Heart right ventricle (tissue), 16 donors: ENCODE results near the gene TRIM27. TPM values are rescaled to one million over a fixed set of nuclear protein-coding genes. Genes with fewer than 3 reads are reported as not detected.
A peak's percentile ranks its signal among the peaks of the same experiment; 100 is the strongest.

Experiments
- ATAC-seq, 8 donors: fragments of 200-7000 bp; cut with Tn5 transposase; one replicate each; pipeline ENCODE4 v1.9.1; 2020; ENCODE audit warnings: mild to moderate bottlenecking in 8 of 8, moderate library complexity in 8 of 8, moderate number of reproducible peaks in 1 of 8
- DNase-seq, 2 donors: peaks; one replicate each; pipeline ENCODE4 v3.0.0-alpha.2; 2020
- H3K27ac ChIP-seq, 10 donors: fragments of 200-600 bp; sonication (generic) in 2 of 10; one replicate each; pipeline versions ENCODE4 v1.5.0 to v1.8.0; 2020 to 2022; ENCODE audit warnings: mild to moderate bottlenecking in 3 of 10
- H3K27me3 ChIP-seq, 7 donors: fragments of 200-600 bp; one replicate each; pipeline ENCODE4 v1.8.0; 2021 to 2022; ENCODE audit warnings: mild to moderate bottlenecking in 2 of 7
- H3K36me3 ChIP-seq, 9 donors: fragments of 200-600 bp; sonication (generic) in 1 of 9; one replicate each; pipeline versions ENCODE4 v1.5.0 to v1.8.0; 2020 to 2022; ENCODE audit warnings: mild to moderate bottlenecking in 2 of 9
- H3K4me1 ChIP-seq, 9 donors: fragments of 200-600 bp; sonication (generic) in 1 of 9; one replicate each; pipeline versions ENCODE4 v1.5.0 to v1.8.0; 2020 to 2022; ENCODE audit warnings: mild to moderate bottlenecking in 4 of 9
- H3K4me3 ChIP-seq, 10 donors: fragments of 200-600 bp; sonication (generic) in 2 of 10; one replicate each; pipeline versions ENCODE4 v1.5.0 to v1.8.0; 2020 to 2022; ENCODE audit warnings: mild to moderate bottlenecking in 7 of 10, moderate library complexity in 2 of 10
- H3K9me3 ChIP-seq, 11 donors: fragments of 200-600 bp in 10 of 11; sonication (generic) in 2 of 11; one replicate each; pipeline versions ENCODE4 v1.5.0 to v1.8.0; 2013 to 2022; ENCODE audit warnings: mild to moderate bottlenecking in 2 of 11, control low read depth in 1 of 11, moderate library complexity in 1 of 11
- WGBS, 2 donors: extraction: QIAGEN DNeasy Blood & Tissue Kit; methylation state at CpG; one replicate each; pipeline ENCODE4 v1.1.7; 2013; ENCODE audit warnings: inconsistent platforms in 1 of 2; 5-methylcytosine and 5-hydroxymethylcytosine counted together
- intact Hi-C, 10 donors: fragments of 100-400 bp; cut with DNase I; formaldehyde crosslinking; loops; one replicate each; pipeline versions ENCODE4 v1.11.1 to v1.14.2; 2022
- polyA plus RNA-seq, 2 donors: library from polyadenylated mRNA; stranded (reverse); fragments of 200-250 nt; gene quantifications; one replicate each; pipeline ENCODE4 v1.2.3, GENCODE V29; 2013
- total RNA-seq, 10 donors: library from RNA; stranded (reverse); fragmentation: NEBNext Ultra II Directional in 3 of 10; extraction: Animal tissue kit (Norgen Biotek cat#: 25700) in 3 of 10; gene quantifications; one replicate each; pipeline versions ENCODE4 v1.2.1 to v1.2.4, GENCODE V29; 2021 to 2023
- TF ChIP-seq, protein P1 (sequence below), 9 donors: fragments of 200-600 bp; sonication (generic) in 2 of 9; IDR thresholded peaks; one replicate each; pipeline versions ENCODE4 v1.5.0 to v1.8.0; 2021 to 2022; ENCODE audit warnings: antibody characterized with exemption in 9 of 9, mild to moderate bottlenecking in 5 of 9, moderate library complexity in 1 of 9
- donor health status: Arrhythmogenic right ventricular cardiomyopathy.
- donor health status: ischemic (EF 13 %, LVEDD 7.1; RV severe dilation, severe dysfunction).
- donor health status: healthy with polysubstance abuse.
- donor health status: DM: no; HTN: yes; CAD: no.
- donor health status: DM: no; HTN: no; CAD: no.
- donor health status: ischemic (EF 25% LVEDD 6.9; RV normal size, moderate dysfunction).
- donor health status: ischemic (EF 25% LVEDD 5.7; RV mildly dilated, moderate dysfunction).
- donor health status: healthy.
- donor health status: DM: yes; HTN: yes; CAD: no.
- donor health status: Ischemic cardiomyopathy.
- donor health status: ischemic (EF 35%, LVEDD 5.7; RV mildly dilated, moderate dysfunction).
- donor health status: nonischemic (EF 11% LVEDD 7.7; RV severe dilation, severe dysfunction).
- donor health status: DM: yes; HTN: yes; CAD: no.
- donor health status: PGD.
- donor health status: ischemic (EF 29% LVEDD 5.4; RV normal size, mild dysfunction).
- donor health status: nonischemic (EF 23%, LVEDD 6.1; RV moderate dilation, normal function).

Gene TRIM27
- total and polyA plus RNA-seq, 12 donors: 14.7 to 26.2 (median 18.6) TPM

DNA sequence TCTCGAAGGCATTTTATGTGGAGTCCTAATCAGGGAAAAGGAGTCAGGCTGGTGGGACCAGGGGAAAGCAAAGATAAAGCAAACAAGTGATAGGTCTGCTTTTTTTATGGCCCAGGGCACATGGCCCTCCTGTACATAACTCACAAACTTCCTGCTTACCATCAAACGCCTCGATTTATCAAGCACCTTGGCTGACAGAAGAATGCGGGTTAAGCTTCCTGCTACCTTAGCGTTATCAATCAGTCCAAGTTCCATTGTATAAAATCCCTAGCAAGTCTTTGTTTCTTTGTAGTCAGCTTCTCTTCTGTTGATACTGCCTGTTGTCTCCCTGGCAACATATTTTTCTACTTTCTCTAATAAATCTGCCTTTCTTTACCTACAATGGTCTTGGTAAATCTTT, 4.1 kb upstream of the TRIM27 start:
- TF ChIP-seq, protein P1, sequence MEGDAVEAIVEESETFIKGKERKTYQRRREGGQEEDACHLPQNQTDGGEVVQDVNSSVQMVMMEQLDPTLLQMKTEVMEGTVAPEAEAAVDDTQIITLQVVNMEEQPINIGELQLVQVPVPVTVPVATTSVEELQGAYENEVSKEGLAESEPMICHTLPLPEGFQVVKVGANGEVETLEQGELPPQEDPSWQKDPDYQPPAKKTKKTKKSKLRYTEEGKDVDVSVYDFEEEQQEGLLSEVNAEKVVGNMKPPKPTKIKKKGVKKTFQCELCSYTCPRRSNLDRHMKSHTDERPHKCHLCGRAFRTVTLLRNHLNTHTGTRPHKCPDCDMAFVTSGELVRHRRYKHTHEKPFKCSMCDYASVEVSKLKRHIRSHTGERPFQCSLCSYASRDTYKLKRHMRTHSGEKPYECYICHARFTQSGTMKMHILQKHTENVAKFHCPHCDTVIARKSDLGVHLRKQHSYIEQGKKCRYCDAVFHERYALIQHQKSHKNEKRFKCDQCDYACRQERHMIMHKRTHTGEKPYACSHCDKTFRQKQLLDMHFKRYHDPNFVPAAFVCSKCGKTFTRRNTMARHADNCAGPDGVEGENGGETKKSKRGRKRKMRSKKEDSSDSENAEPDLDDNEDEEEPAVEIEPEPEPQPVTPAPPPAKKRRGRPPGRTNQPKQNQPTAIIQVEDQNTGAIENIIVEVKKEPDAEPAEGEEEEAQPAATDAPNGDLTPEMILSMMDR (IDR thresholded peaks at IDR 0.05): no peak
- DNase-seq (no peak), ATAC-seq (no peak)
- H3K36me3 ChIP-seq: no peaks in the 10 kb centered on the region
- intact Hi-C loops: no loop called here
- H3K9me3 ChIP-seq: no peaks in the 10 kb centered on the region
- no peak overlapping the region for H3K4me3 ChIP-seq
- 62% methylated on average over 5 of the region's 5 CpGs for WGBS, 2 donors
- H3K4me1 ChIP-seq: peaks cover 0 to 8% (median 7%) of the 10 kb centered on the region in 9 donors
- H3K27me3 ChIP-seq: peaks cover 0 to 14% (median 9%) of the 10 kb centered on the region in 7 donors
- H3K27ac ChIP-seq: no peak overlapping the region

DNA sequence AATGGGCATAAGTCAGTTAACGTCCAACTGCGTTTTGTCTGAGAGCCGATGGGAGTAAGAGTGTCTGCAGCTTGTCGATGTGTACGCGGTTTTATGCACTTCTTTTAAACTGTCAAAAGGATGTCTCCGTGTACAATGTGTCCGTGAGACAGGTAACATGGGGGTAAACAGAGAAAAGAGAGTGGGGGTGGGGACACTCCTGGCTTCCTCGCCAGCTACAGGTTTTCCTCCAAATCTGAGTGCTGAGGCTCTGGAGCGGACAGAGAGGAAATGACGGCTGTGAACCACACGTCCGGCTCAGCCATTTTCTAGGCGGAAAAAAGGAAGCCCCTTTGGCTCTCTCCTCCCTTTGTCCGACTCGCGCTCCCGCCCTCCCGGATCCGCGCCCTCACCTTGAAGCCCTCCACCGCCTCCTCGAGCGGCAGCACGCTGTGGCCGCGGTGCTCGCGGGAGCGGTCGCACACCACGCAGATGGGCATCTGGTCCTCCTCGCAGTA, 916 bp downstream of the TRIM27 start:
- Histone ChIP-seq H3K4me3 (peak overlapping the region; percentile 80 to 100 (median 92)), H3K9me3 (no peaks in the 10 kb centered on the region), H3K36me3 (peaks cover 0 to 45% (median 25%) of the 10 kb centered on the region in 9 donors), H3K4me1 (peaks cover 0 to 56% (median 17%) of the 10 kb centered on the region in 9 donors), H3K27me3 (no peaks in the 10 kb centered on the region), H3K27ac (peak overlapping the region; percentile 93 to 99 (median 98))
- TF ChIP-seq, protein P1 (IDR thresholded peaks at IDR 0.05): no peak
- intact Hi-C loops: loop anchor here in 4 of 10 donors (2.0 kb wide), 1 partner anchor 26 kb away; no protein-coding TSS in a partner anchor
- DNase-seq (peak in 1 of 2 donors; percentile 59), ATAC-seq (peak; percentile 46 to 76 (median 62))
- WGBS, 2 donors: 0% methylated on average over 33 of the region's 33 CpGs

DNA sequence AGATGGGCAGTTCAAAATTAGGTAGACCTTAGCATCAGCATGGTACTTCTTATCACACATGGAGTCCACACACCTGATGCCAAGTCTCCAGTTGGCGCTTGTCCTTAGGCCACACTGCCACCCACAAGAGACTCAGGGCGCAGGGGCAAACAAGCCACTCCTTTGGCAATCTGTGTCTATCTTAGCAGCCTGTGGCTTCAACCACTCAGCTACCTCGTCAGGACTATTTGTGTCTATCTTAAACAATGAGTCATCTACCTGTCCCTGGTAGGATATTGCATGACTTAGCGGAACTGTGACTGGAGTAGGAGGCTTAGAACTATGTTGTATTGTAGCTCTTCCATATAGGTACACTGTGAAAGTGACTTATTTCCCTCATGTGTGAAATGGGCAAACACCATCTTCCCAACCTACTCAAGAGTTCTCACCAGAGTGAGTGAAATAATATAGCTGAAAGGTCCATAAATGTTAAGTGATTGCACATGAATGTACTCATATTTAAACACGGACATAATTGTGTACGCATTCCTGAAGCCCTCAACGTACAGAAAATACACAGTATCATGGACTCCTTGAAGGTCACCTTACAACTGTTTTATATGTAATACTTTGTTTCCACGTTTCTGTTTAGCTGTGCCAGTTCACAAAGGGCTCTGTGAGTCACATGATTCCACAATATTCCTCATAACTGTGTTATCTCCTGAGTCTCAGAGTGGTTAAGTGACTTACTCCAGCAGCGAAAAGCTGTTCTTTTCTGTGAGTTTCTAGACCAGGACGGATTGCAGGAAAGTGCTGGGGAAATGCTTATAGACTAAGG, 1.6 kb downstream of the TRIM27 start:
- no peaks in the 10 kb centered on the region for H3K9me3 ChIP-seq
- DNase-seq (no peak), ATAC-seq (peak in 1 of 8 donors; percentile 2)
- H3K36me3 ChIP-seq: peaks cover 0 to 51% (median 25%) of the 10 kb centered on the region in 9 donors
- peak overlapping the region; percentile 80 to 100 (median 92) for H3K4me3 ChIP-seq
- H3K27ac ChIP-seq: peak overlapping the region in 9 of 10 donors; percentile 97 to 99 (median 98)
- no peaks in the 10 kb centered on the region for H3K27me3 ChIP-seq
- intact Hi-C loops: loop anchor here in 4 of 10 donors (2.0 kb wide), 1 partner anchor 25 kb away; no protein-coding TSS in a partner anchor
- 39 to 43% methylated on average over 10 of the region's 10 CpGs for WGBS, 2 donors
- H3K4me1 ChIP-seq: peaks cover 0 to 62% (median 17%) of the 10 kb centered on the region in 9 donors
- TF ChIP-seq, protein P1 (IDR thresholded peaks at IDR 0.05): no peak

DNA sequence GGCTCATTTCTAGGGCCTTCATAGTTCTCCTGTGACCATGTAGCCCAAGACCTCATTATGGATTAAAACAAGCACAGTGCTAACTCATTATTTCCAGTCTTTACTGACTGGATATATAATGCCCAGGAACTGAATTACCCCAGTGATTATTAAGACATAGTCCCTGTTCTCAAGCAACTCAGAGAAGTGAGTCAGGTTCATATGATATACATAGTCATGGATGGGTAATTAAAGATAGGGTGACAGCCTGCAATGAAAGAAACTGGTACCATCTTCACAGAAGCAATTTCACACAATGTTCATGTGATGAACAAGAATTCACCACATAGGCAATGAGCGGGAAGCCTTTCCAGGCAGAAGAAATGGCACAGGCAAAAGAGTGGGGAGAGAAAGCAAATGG, 3.5 kb downstream of the TRIM27 start:
- Histone ChIP-seq H3K4me3 (no peak overlapping the region), H3K27me3 (no peaks in the 10 kb centered on the region), H3K4me1 (peaks cover 0 to 69% (median 17%) of the 10 kb centered on the region in 9 donors), H3K36me3 (peaks cover 5 to 70% (median 41%) of the 10 kb centered on the region in 9 donors), H3K27ac (no peak overlapping the region), H3K9me3 (no peaks in the 10 kb centered on the region)
- intact Hi-C loops: no loop called here
- WGBS, 2 donors: 98 to 100% methylated on average over 1 of the region's 1 CpG
- TF ChIP-seq, protein P1 (IDR thresholded peaks at IDR 0.05): no peak
- DNase-seq (no peak), ATAC-seq (no peak)
